NCI-H748 (cell line): Measurements from ENCODE around the gene DAAM1.

Experiments used
- DNase-seq: peaks from one replicate; lab custom pipeline; 2025; ENCODE audit not compliant: unreplicated experiment; lab: John Stamatoyannopoulos, UW

The DAAM1 gene

GRCh38 chr14:59311723-59312122, 123.3 kb downstream of the DAAM1 start:
- DNase-seq: no peak

GRCh38 chr14:59313144-59313651, 124.7 kb downstream of the DAAM1 start:
- no peak for DNase-seq

- no peak for DNase-seq
Measured at GRCh38 chr14:59313658-59314608, 125.5 kb downstream of the DAAM1 start.

GRCh38 chr14:59314953-59315599, 126.6 kb downstream of the DAAM1 start:
- DNase-seq: no peak

GRCh38 chr14:59316151-59316830, 127.8 kb downstream of the DAAM1 start:
- DNase-seq: no peak

- no peak for DNase-seq
Measured at GRCh38 chr14:59317346-59317745, 128.9 kb downstream of the DAAM1 start.

GRCh38 chr14:59317798-59318505, 129.5 kb downstream of the DAAM1 start:
- DNase-seq: no peak

GRCh38 chr14:59318908-59319307, 130.4 kb downstream of the DAAM1 start:
- no peak for DNase-seq

GRCh38 chr14:59320361-59320760, 131.9 kb downstream of the DAAM1 start:
- DNase-seq: no peak

- DNase-seq: no peak
Measured at GRCh38 chr14:59320763-59321625, 132.5 kb downstream of the DAAM1 start.

GRCh38 chr14:59321626-59321949, 133.1 kb downstream of the DAAM1 start:
- no peak for DNase-seq

GRCh38 chr14:59325906-59326305, 137.4 kb downstream of the DAAM1 start:
- no peak for DNase-seq

- no peak for DNase-seq
Measured at GRCh38 chr14:59328454-59328853, 140.0 kb downstream of the DAAM1 start.

GRCh38 chr14:59330455-59330854, 142.0 kb downstream of the DAAM1 start:
- no peak for DNase-seq

GRCh38 chr14:59331217-59331616, 142.8 kb downstream of the DAAM1 start:
- DNase-seq: no peak

- DNase-seq: no peak
Measured at GRCh38 chr14:59332727-59333126, 144.3 kb downstream of the DAAM1 start.

GRCh38 chr14:59333235-59333634, 144.8 kb downstream of the DAAM1 start:
- no peak for DNase-seq

- peak; percentile 2 for DNase-seq
Measured at GRCh38 chr14:59333668-59334067, 145.2 kb downstream of the DAAM1 start.

GRCh38 chr14:59334253-59334652, 145.8 kb downstream of the DAAM1 start:
- no peak for DNase-seq

- DNase-seq: no peak
Measured at GRCh38 chr14:59336098-59336497, 147.6 kb downstream of the DAAM1 start.
